ENCODE data around the gene FLT1.

- TF ChIP-seq CTCF (IDR thresholded peaks at IDR 0.05) (no peak), POLR2A (IDR thresholded peaks at IDR 0.05) (no peak), POLR2AphosphoS5 (IDR thresholded peaks at IDR 0.05) (no peak), EP300 (IDR thresholded peaks at IDR 0.05) (no peak)
Observed at GRCh38 chr13:28438598-28439334, 56.2 kb downstream of the FLT1 start.
